Testis (tissue), 2 donors: Measurements from ENCODE around the gene KRT84.

Source experiments
- CTCF ChIP-seq, 3 experiments: fragments of 450-650 bp in 2 of 3; fragments of 200-600 bp in 1 of 3; sonication (generic) in 1 of 3; IDR thresholded peaks; one replicate each; pipeline ENCODE4 v1.5.1; 2016 to 2019; ENCODE audit warnings: antibody characterized with exemption in 3 of 3, mild to moderate bottlenecking in 2 of 3, moderate library complexity in 1 of 3
- POLR2A ChIP-seq: fragments of 450-650 bp; IDR thresholded peaks from one replicate; pipeline ENCODE4 v1.6.1; 2017; ENCODE audit warnings: antibody characterized with exemption, mild to moderate bottlenecking, moderate library complexity

- TF ChIP-seq CTCF (IDR thresholded peaks at IDR 0.05) (no peak), POLR2A (no peak)
These were observed 57.5 kb downstream of the KRT84 start for GRCh38 chr12:52327830-52328500.
